Sigmoid colon (tissue), 4 donors: ENCODE data around the gene C1orf52.

Experiments used
- EP300 ChIP-seq, 4 donors: sonication (generic); formaldehyde crosslinking; IDR thresholded peaks; one replicate each; pipeline ENCODE4 v1.6.1; 2017; ENCODE audit warnings: antibody characterized with exemption in 4 of 4
- POLR2A ChIP-seq, 2 donors: fragments of 450-650 bp; IDR thresholded peaks; one replicate each; pipeline ENCODE4 v1.6.1; 2016; ENCODE audit warnings: antibody characterized with exemption in 2 of 2, mild to moderate bottlenecking in 2 of 2, moderate library complexity in 2 of 2
- POLR2AphosphoS5 ChIP-seq, 4 donors: sonication (generic); formaldehyde crosslinking; IDR thresholded peaks; one replicate each; pipeline ENCODE4 v1.6.1; 2017; ENCODE audit warnings: antibody characterized with exemption in 4 of 4
- TF ChIP-seq, protein P1 (sequence below), 4 experiments: fragments of 450-650 bp in 3 of 4; fragments of 200-600 bp in 1 of 4; IDR thresholded peaks; one replicate each; pipeline ENCODE4 v1.5.1; 2016 to 2019; ENCODE audit warnings: antibody characterized with exemption in 4 of 4, mild to moderate bottlenecking in 3 of 4, moderate library complexity in 2 of 4

- TF ChIP-seq, protein P1, sequence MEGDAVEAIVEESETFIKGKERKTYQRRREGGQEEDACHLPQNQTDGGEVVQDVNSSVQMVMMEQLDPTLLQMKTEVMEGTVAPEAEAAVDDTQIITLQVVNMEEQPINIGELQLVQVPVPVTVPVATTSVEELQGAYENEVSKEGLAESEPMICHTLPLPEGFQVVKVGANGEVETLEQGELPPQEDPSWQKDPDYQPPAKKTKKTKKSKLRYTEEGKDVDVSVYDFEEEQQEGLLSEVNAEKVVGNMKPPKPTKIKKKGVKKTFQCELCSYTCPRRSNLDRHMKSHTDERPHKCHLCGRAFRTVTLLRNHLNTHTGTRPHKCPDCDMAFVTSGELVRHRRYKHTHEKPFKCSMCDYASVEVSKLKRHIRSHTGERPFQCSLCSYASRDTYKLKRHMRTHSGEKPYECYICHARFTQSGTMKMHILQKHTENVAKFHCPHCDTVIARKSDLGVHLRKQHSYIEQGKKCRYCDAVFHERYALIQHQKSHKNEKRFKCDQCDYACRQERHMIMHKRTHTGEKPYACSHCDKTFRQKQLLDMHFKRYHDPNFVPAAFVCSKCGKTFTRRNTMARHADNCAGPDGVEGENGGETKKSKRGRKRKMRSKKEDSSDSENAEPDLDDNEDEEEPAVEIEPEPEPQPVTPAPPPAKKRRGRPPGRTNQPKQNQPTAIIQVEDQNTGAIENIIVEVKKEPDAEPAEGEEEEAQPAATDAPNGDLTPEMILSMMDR (IDR thresholded peaks at IDR 0.05) = no peak
- TF ChIP-seq POLR2AphosphoS5 (IDR thresholded peaks at IDR 0.05) = no peak
- no peak for TF ChIP-seq POLR2A (IDR thresholded peaks at IDR 0.05)
- no peak for TF ChIP-seq EP300 (IDR thresholded peaks at IDR 0.05)
Observed at GRCh38 chr1:85229574-85230097, 29.8 kb downstream of the C1orf52 start.
